ENCODE results near the gene RCC2. TPM values are rescaled to one million over a fixed set of nuclear protein-coding genes. Genes with fewer than 3 reads are reported as not detected.

The RCC2 gene
- total RNA-seq, 4 donors from 2014 or later: 11.8 to 50.4 (median 25.7) TPM

DNA sequence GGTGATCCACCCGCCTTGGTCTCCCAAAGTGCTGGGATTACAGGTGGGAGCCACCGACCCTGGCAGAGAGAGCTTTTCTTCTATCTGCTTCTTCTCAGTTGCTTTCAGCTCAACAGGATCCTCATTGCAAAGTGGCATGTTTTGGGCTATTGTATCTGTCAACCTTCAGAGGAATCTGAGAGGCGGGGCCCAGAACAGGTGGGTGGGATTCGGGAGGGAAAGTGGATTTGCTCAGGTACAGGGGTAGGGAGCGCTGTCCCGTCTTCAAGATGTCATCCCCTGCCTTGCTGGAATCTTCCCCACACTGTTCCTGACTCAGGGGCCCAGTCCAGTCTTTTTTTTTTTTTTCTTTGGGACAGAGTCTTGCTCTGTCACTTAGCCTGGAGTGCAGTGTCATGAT lies 26.9 kb upstream of the RCC2 start:
- H3K4me1 ChIP-seq: no peaks in the 10 kb centered on the region
- no peaks in the 10 kb centered on the region for H3K36me3 ChIP-seq
- H3K27me3 ChIP-seq: no peaks in the 10 kb centered on the region
- no peak overlapping the region for H3K4me3 ChIP-seq
- intact Hi-C loops (cut with DNase I; ENCODE audit: low total_unique reads): no loop called here
- TF ChIP-seq CTCF (IDR thresholded peaks at IDR 0.05) (no peak), POLR2A (IDR thresholded peaks at IDR 0.05) (no peak)
- H3K9me3 ChIP-seq: no peaks in the 10 kb centered on the region
- DNase-seq: no peak
- H3K27ac ChIP-seq: no peak overlapping the region

DNA sequence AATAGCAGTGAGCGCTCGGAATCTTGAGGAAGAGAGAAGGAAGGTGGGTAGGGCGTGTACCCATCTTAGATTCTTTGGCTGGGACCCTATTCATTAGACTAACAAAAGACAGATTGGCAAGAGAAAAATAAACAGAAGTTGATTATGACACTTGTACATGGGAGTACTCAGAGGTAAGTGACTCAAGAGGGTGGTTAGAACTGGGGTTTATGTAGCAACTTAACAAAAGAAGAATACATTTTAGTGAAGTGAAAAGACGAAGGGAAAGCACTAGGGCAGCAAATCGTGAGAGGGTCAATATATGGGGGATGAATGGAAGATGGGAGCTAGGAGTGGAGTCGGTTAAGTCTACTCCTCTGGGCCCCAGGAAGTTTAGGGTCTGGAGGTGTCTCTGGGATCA lies 25.8 kb upstream of the RCC2 start:
- Histone ChIP-seq H3K36me3 (no peaks in the 10 kb centered on the region), H3K9me3 (no peaks in the 10 kb centered on the region), H3K27me3 (no peaks in the 10 kb centered on the region), H3K4me1 (no peaks in the 10 kb centered on the region), H3K4me3 (no peak overlapping the region), H3K27ac (no peak overlapping the region)
- no peak for DNase-seq
- intact Hi-C loops (cut with DNase I; ENCODE audit: low total_unique reads): no loop called here
- no peak for TF ChIP-seq POLR2A (IDR thresholded peaks at IDR 0.05)
- no peak for TF ChIP-seq CTCF (IDR thresholded peaks at IDR 0.05)

DNA sequence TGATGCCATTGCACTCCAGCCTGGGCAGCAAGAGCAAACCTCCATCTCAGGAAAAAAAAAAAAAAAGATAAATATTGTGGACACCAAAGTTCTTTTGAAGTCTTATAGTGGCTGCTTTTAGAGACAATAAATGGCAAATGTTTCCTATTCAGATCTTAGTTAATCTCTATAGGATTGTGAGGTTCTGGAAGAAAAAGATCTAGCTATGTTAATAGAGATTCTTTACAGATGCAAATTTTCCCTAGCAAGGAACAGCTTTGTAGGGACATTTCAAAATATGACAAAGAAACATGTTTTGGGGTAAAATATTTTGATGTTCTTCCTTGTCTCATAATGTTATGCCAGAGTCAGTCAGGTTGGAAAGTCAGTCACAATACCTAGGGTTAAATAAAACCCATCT lies 24.5 kb upstream of the RCC2 start:
- no peak for TF ChIP-seq CTCF (IDR thresholded peaks at IDR 0.05)
- TF ChIP-seq POLR2A (IDR thresholded peaks at IDR 0.05): no peak
- Histone ChIP-seq H3K4me3 (no peak overlapping the region), H3K9me3 (no peaks in the 10 kb centered on the region), H3K36me3 (no peaks in the 10 kb centered on the region), H3K27ac (no peak overlapping the region), H3K27me3 (no peaks in the 10 kb centered on the region), H3K4me1 (no peaks in the 10 kb centered on the region)
- intact Hi-C loops (cut with DNase I; ENCODE audit: low total_unique reads): no loop called here
- no peak for DNase-seq

GRCh38 chr1:17462669-17463068 lies 23.2 kb upstream of the RCC2 start:
- no peaks in the 10 kb centered on the region for H3K36me3 ChIP-seq
- TF ChIP-seq CTCF (IDR thresholded peaks at IDR 0.05): no peak
- TF ChIP-seq POLR2A (IDR thresholded peaks at IDR 0.05): no peak
- H3K4me3 ChIP-seq: no peak overlapping the region
- intact Hi-C loops (cut with DNase I; ENCODE audit: low total_unique reads): no loop called here
- no peak for DNase-seq
- no peaks in the 10 kb centered on the region for H3K9me3 ChIP-seq
- H3K4me1 ChIP-seq: no peaks in the 10 kb centered on the region
- H3K27ac ChIP-seq: no peak overlapping the region
- H3K27me3 ChIP-seq: no peaks in the 10 kb centered on the region

DNA sequence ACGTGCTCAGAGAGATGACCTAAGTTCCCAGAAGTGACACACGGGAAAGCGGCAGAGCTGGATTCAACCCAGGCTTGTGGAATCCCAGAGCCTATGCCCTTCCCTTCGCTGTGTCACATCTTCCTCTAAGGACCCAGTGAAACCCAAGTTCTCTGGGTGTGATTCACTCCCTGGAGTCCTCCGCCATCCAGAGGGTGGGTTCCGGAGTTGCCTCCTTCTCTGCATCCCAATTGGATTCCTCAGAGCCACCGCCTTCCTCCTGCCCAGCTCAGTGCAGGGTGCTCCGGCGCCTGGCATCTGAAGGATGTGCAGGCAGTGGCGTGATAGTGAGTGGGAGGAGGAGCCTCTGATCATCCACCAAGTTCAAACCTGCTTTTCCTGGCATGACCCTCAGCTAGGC lies 20.7 kb upstream of the RCC2 start:
- Histone ChIP-seq H3K9me3 (no peaks in the 10 kb centered on the region), H3K27me3 (no peaks in the 10 kb centered on the region), H3K4me3 (no peak overlapping the region), H3K36me3 (no peaks in the 10 kb centered on the region), H3K4me1 (no peaks in the 10 kb centered on the region), H3K27ac (no peak overlapping the region)
- TF ChIP-seq CTCF (IDR thresholded peaks at IDR 0.05) (no peak), POLR2A (IDR thresholded peaks at IDR 0.05) (no peak)
- no peak for DNase-seq
- intact Hi-C loops (cut with DNase I; ENCODE audit: low total_unique reads): no loop called here

Measured in uterus (tissue), 4 donors.